Measurements from ENCODE around the gene SLC1A2.

Gene SLC1A2

DNA sequence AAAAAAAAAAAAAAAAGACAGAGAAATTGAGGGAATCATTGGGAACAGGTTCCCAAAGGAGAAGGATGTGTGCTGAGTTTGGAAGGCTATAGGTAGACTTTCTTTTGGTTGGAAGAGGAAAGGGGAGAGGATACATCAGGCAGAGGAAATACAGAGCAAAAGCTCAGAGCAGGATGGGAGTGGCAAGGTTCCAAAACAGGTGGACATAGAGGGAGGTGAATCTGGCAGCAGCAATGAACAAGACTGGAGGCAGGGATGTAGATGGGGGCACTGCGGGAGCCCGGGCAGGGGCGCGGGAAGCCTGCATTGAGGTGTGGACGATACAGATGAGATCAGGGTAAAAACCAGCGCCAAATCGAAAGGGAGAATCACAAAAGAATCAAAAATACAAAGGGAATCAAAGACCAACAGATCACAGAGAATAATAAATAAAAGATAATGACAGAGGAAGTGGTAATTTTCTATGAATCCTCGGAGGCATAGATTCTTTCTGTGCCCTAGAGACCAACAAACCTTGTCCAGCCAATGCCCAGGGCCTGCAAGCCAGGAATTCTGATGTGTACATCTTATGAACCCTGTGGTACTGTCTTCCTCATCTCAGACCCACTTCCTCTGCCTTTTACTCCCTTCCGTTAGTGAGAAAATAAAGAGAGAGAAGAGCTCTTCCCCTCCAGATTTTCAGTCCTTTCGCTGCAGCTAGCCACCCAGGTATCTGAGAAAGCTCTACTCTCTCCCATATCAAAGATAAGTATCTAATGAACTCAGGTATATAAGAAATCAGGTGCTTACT lies 70.3 kb downstream of the SLC1A2 start:
- DNase-seq (ENCODE audit: low read depth in 2 of 2): no peak

DNA sequence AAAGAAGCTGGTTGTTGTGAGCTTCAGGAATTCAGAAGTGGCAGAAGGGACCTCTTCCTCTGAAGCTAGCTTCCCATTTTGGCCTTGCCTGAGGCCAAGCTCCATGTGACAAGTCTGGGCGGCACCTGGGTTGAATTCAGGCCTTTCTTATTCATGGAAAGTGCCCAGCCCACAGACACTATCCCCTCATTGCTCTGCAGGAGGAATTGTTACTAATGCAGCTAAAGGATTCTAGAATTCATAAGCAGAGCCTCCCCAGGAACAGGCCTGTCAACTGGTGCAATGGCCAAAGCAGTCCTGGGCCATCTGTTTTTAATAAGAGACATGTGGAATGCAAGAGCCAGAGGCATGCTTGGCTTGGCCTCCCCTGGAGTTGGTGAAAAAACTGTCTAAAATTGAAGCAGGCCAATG lies 71.4 kb downstream of the SLC1A2 start:
- no peak for DNase-seq (ENCODE audit: low read depth in 2 of 2)

DNA sequence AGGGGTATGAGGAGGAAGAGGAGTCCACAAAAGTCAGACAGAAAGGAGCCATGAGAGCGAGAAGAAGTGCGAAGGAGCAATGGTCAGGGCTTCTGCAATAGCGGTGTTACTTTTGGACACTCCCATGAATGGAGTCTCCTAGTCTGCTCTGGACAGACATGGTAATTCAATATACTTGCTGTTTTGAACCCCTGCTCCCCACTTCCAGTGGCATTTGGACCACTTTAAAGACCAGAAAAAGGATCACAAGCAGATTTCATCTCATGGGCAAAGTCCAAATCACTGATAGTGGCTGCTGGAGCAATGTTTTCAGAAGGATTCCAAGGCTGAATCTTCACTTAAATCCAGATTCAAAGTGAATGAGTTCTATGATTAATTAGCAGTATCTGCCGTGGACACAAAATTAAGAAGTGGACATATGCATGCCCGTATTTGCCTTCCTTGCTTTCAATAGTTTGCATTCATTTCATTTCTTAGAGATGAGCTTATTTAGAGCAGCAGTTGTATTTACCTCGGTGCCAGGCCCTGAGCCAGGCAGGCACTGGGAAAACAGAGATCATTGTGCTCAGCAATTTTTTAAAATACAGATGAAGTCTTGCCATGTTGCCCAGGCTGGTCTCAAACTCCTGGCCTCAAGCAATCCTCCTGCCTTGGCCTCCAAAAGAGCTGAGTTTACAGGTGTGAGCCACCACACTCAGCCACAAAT lies 72.0 kb downstream of the SLC1A2 start:
- DNase-seq (ENCODE audit: low read depth in 2 of 2): no peak

DNA sequence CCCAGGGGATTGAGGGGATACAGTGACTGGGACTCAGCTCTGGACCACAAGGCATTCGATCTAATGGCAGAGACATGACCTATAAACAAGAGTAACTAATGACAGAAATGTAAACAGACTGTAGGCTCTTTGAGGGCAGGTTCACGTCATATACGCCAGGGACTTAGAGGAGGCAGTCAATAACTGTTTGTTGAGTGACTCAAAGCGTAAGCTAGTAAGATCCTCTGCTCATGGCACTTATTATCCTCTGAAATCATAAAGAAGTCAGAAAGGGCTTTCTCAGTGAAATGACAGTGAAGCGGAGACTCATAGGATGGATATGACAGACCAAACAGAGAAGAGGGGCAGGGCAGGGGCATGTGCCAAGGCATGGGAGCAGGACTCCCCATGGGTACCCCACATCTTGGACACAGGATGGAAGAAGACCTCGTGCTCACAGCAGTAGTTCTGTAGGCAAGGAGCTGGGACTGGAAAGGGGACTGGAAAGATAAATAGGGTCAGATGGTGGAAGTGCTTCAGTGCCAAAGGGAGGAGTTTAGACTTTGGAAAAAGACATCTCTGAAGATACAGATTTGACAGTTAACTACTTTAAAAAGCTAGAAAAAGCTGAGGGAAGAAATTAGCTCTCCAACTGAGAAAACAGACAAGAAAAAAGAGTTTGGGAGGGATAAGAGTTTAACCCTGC lies 72.7 kb downstream of the SLC1A2 start:
- no peak for DNase-seq (ENCODE audit: low read depth in 2 of 2)

DNA sequence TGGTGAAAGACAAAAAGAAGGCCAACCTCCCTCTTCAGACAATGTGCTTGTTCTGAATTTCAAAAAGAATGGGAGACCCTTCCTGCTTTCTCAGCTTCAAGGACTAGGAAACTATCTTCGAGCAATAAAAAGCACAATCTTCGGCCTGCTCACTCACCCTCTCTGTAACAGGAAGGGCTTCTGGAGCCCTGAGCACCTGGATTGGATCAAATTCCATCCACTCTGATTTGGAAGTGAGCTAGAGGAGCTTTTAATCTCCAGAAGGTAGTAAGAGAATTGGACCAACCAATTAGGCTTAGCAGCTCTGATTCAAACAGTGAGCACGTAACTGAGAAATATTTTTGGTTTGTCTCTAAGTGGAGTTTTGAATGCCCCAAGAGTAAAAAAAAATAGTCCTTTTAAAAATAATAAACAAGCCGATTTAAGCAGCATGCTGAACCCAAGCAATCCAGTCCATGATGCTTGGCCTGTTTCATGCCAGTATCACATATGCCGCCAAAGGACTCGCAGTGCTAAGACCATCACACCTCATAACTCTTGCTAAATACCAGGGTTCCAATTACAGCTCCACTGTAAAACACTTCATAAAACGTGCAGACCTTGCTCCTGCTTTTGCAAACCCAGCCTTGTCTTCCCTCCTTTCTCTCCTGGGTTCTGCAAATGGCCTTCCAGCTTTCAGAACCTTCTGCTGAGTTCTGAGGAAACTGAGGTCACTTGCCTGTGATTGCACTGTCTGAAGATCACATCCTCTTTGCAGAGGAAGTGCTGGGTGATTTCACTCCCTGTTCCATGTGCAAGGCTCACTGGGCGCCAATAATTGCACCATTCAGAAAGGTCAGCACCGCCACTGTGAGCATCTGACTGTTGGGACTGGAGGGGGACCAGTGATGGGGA lies 74.4 kb downstream of the SLC1A2 start:
- DNase-seq (ENCODE audit: low read depth in 2 of 2): no peak

DNA sequence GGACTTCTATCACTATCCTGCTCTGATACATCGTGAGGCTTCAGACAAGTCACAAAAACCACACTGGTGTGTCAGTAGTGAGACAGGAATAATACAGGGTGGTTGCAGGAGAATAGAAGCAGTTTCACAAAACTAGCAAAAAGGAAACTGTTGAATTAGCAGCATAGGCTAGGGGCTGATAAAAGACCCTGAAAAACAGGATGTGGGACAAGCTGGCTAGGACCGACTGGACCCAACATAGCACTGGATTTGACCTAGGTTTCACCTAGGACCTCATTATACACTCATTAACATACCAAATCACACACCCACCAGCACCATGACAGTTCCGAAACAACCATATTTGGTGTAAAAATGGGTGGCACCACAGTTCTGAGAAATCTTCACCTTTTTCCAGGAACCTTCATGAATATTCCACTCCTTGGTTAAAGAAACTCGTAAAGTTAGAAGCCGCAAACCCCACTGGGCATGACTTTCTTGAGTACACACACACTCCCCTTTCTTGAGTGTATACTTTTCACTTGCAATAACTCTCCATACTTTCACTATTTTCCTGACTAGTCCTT lies 76.2 kb downstream of the SLC1A2 start:
- no peak for DNase-seq (ENCODE audit: low read depth in 2 of 2)

DNA sequence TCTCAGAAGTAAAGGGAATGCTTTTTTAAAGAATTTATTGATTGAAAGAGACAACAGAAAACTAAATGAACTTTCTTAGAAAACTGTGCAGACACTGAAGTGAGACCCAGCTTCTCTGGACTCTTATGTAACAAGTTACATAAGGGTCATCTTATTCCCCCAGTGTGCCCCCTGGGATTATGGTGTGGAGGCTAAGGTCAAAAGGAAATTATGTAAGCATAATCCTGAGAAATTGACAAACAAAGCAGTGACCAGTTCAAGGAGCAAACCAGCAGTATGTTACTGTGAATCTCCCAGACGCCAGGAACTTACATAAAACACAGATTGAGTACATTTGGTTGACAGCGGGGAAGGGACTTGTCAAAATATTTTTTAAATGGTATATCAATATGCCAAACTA lies 78.6 kb downstream of the SLC1A2 start:
- DNase-seq (ENCODE audit: low read depth in 2 of 2): no peak

DNA sequence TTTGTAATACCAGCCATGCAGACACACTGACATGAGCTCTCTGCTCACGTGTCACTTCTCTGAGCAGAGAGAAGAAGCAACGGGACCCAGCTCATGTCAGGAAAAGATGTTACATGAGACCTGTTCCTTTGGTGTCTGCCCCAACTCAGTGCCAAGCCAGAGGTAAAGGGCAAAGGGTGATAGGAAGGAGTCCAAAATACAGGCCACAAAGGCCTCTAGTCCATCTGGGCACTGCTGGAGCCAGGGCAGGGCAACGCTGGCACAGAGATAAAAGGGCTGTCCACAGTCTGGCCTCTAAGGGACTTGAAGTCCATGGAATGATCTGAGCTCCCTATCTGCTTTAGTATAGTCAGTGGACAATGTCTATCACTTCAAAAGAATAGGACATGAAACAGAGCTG lies 79.3 kb downstream of the SLC1A2 start:
- no peak for DNase-seq (ENCODE audit: low read depth in 2 of 2)

DNA sequence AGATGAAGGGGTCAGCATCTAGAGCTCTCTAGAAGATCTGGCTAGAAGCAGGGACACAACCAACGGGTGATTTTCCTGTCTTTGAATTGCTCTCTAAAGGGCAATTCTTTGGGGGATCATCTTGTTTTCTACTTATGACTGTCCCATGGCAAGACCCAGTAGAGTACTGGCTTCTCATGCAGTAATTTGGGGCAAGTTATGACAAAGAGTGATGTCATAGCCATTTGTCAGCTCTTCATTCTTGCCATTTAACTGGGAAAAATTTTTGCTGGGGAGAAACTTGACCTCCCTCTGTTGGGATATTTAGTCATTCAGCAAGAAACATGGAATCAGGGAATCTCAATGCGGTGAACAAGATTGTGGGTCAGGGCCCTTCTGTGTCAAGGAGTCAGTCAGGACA lies 80.4 kb downstream of the SLC1A2 start:
- DNase-seq (ENCODE audit: low read depth in 2 of 2): no peak

DNA sequence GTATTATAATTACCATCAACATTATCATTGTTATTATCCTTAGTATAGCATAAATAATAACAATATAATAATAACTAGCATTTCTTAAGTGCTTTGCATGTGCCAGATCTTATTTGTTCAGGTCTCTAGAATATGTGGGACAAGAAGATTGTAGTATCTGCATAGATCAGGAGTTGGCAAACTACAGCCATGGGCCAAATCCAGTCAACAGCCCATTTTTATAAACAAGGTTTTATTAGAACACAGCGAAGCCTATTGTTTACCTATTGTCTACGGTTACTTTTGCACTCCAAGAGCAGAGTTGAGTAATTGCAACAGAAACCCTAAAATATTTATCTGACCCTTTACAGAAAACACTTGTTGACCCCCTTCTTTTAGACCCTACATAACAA lies 81.4 kb downstream of the SLC1A2 start:
- no peak for DNase-seq (ENCODE audit: low read depth in 2 of 2)

DNA sequence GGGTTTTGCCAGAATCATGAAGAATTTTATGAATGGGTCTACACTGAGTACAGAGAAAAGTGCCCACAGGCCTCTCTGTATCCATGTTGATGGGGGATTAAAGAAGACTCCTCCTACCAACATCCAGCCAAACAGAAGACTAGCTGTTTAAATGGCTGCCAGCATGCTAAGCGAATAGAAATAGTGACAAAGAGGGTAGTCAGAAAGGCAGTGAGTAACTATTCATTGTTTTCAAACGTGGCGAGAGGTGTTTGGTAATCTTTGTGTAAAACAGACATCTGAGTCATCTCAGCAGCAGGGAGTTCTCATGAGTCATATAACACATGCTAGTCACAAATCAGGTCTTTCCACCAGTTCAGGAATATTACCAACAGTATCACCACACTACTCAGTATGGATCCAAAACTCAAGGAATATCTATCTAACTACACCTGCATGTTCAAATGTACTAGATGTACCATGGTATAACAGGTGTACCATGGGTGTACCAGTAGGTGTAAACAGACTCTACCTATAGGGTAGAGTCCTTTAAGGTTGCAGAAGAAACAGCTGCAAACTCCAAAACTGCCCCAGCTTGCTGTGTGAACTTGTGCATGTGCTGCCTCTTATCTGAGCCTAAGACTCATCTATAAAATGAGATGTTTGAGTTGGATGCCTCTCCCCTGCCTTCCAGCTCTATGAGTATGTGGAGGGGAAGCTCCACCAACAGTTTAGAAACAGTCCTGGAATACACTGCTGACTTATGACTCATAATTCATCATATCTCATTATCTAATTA lies 82.0 kb downstream of the SLC1A2 start:
- no peak for DNase-seq (ENCODE audit: low read depth in 2 of 2)

DNA sequence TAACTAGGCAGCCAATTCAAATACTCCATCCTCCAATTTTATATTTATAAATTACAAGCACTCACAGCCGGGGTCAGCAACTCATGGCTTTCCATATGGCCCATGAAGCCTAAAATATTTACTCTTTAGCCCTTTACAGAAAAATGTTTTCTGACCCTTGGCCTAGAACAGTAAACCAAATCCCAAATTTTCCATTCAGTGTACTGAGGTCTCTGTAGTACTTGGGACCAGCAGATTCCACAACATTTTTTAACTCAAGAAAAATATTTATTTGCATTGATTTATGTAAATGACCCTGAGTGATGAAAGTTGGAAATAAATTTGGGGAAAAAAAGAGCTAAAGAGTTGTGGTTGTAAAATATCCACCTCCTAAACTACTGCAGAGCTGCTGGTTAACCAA lies 82.6 kb downstream of the SLC1A2 start:
- no peak for DNase-seq (ENCODE audit: low read depth in 2 of 2)

DNA sequence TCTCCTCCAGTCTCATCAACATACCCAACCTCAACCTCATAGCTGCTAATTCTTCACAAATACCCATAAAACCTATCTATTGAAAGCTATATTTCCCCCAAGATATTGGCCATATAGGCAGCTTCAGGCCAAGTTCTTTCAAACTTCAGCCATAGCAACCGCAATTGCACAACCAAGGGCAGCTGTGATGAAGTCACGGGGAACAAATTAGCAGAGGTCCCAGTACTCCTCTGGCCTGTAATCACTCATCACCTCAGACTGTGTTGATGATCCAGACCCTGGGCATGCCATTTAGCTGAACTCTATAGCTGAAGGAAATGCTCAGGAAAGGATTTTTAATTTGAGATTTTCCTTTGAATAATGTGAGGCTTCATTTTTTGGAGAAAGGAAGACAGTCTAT lies 84.1 kb downstream of the SLC1A2 start:
- DNase-seq (ENCODE audit: low read depth in 2 of 2): no peak

DNA sequence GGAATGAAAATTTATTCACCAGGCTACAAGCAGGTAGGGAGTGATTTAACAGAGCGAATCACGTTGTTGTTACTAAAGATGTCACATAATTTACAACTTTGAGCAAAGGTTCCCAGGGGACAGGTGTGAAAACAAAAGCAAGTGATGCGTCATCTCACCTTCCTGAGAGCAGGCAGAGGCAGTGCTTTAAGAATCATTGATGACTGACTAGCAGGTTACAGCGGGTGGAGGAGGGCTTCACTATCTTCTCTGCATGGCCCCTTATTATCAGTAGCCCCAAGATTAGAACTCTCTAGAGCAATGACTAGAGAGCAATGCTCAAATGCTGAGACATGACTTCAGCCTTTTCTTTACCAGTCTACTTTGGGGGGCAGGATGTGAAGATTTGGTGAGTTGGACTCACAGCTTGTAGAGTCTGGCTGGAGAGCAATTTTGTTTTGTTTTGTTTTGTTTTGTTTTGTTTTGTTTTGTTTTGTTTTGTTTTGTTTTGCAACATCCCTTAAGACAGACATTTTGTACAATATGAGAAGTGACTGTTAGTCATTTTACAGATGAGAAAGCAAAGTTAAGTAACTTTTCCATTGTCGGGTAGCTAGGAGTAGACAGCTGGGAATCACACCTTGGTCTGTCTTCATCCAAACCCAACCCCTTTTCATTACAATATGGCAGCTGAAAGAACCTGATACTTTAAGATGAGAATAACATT lies 84.8 kb downstream of the SLC1A2 start:
- no peak for DNase-seq (ENCODE audit: low read depth in 2 of 2)

DNA sequence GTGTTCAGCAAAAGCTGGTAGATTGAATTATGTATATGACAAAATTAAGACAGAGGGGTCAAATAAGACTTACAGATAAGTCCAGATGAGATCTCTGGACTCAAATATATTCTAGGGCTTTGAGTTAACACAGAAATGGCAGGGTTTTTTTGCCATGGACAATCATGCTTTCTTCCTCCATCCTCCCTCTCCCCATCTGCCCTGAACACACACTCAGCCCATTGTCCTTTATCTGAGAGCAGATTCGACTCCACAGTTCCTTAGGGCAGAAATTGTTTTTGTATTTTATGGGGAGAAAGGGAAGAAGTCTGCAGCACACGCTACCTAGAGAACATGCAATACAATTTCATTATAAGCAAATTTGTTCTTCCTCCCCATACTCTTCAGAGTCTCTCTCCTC lies 86.8 kb downstream of the SLC1A2 start:
- DNase-seq (ENCODE audit: low read depth in 2 of 2): no peak

DNA sequence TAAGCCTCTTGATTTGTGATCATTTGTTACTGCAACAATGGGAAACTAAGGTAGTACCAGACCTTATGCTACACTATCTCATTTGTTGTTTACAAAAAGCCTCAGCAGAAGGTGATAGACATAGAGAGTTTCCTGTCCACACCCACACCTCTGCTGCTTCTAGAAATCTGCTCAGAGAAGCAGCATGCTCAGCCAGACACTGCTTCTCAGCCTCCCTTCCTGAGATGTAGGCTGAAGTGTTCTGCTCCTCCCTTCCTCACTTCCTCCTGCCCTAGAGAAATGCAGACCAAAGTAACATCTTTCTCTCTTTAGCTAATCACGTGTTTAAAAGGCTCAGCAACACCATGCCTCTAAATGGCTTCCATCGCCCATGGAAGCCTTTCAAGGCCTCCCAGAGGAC lies 88.4 kb downstream of the SLC1A2 start:
- no peak for DNase-seq (ENCODE audit: low read depth in 2 of 2)

DNA sequence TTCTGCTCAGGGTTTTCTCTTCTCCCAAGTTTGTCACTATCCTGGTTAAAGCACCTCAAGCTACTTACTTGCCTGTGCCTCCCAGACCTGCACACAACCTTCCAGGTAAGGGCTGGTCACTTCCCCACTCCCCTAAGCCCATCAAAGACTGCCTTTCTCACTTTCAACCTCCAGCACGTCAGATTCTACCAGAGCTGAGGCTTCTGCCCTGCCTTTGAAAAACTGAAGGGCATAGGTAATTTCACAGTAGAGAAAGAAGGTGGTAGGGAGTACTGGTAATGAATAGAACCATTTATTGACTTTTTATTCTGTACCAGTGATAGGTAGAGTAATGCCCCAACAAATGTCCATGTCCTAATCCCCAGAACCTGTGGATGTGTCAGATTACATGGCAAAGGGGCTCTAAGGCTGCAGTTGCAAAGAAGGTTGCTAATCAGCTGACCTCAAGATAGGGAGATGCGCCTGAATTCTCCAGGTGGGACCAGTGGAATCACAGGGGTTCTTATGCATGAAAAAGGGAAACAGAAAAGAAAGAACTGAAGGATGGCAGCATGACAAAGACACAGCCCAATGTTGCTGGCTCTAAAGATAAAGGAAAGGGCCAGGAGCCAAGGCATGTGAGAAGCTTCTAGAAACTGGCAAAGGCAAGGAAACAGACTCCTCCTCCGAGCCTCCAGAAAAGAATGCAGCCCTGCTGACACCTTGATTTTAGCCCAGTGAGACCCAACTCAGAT lies 89.0 kb downstream of the SLC1A2 start:
- no peak for DNase-seq (ENCODE audit: low read depth in 2 of 2)

DNA sequence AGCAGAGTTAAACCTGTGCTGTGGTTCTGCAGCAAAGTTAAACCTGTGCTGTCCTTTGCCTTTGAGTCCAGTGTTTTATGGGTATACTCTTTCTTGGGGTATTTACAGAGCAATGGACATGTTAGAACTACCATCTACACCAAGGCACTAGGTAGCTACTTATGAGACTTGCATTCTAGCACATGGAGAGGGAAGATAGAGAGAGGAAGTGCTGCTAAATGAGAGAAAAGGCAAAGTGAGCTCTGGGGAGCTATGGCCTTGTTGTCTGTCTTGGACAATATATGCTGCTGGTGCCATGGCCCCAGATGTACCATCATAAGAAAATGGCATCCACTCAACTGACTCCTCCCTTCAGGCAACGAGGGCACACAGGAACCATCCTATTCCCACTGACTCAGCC lies 91.5 kb downstream of the SLC1A2 start:
- no peak for DNase-seq (ENCODE audit: low read depth in 2 of 2)

DNA sequence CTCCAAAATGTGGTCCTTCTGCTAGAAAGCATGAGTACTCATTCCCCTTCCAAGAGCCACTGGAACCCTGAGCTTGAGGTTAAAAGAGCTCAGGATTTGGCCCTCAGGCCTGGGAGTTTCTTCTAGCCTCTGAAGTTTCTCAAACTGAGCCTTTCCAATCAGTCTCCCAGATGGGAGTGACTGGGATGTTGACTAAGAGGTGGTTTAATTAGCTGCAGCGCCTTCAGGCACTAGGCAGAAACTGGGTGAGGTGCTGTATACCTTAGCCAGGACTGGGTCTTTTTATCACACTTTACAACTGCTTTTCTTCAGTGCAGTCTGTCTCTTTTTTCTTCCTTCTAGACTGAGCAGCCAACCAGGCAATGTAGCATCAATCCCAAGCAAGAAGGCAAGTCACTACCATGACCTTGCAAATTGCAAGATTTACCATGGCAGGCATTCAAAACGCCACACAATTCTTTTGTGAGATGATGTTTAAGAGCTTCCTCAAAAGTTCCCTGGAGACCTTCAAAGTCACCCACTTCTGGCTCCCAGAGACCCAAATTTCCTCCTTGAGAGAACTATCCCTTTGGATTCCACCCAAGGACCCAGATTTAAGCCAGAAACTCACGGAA lies 93.0 kb downstream of the SLC1A2 start:
- no peak for DNase-seq (ENCODE audit: low read depth in 2 of 2)
